ENCODE results near the gene AMOTL2.

Gene AMOTL2

GRCh38 chr3:134359121-134360010, 14.9 kb downstream of the AMOTL2 start:
- Histone ChIP-seq H3K9me3 (ENCODE audit: control insufficient read depth, insufficient read depth, low read depth, low read length) (no peaks in the 10 kb centered on the region), H3K27ac (ENCODE audit: low read depth, low read length) (no peak overlapping the region), H3K4me1 (ENCODE audit: control insufficient read depth, insufficient read depth, low read length) (peaks cover 50% of the 10 kb centered on the region), H3K9ac (ENCODE audit: low read length) (no peak overlapping the region), H3K4me3 (ENCODE audit: low read depth, low read length) (no peak overlapping the region), H3K27me3 (ENCODE audit: control insufficient read depth, insufficient read depth, low read length) (no peaks in the 10 kb centered on the region), H3K36me3 (ENCODE audit: control insufficient read depth, insufficient read depth, low read length) (peaks cover 96% of the 10 kb centered on the region)

- peaks cover 41% of the 10 kb centered on the region for H3K4me1 ChIP-seq (ENCODE audit: control insufficient read depth, insufficient read depth, low read length)
- H3K27me3 ChIP-seq (ENCODE audit: control insufficient read depth, insufficient read depth, low read length) = no peaks in the 10 kb centered on the region
- H3K4me3 ChIP-seq (ENCODE audit: low read depth, low read length) = no peak overlapping the region
- no peaks in the 10 kb centered on the region for H3K9me3 ChIP-seq (ENCODE audit: control insufficient read depth, insufficient read depth, low read depth, low read length)
- H3K36me3 ChIP-seq (ENCODE audit: control insufficient read depth, insufficient read depth, low read length) = peaks cover 92% of the 10 kb centered on the region
- peak overlapping the region; percentile 55 for H3K27ac ChIP-seq (ENCODE audit: low read depth, low read length)
- peak overlapping the region; percentile 28 for H3K9ac ChIP-seq (ENCODE audit: low read length)
Measured at GRCh38 chr3:134357914-134358811, 16.1 kb downstream of the AMOTL2 start.

- Histone ChIP-seq H3K9ac (ENCODE audit: low read length) (peak overlapping the region; percentile 1), H3K4me1 (ENCODE audit: control insufficient read depth, insufficient read depth, low read length) (peaks cover 33% of the 10 kb centered on the region)
Measured at GRCh38 chr3:134357261-134357913, 16.9 kb downstream of the AMOTL2 start.

GRCh38 chr3:134356411-134357040, 17.7 kb downstream of the AMOTL2 start:
- peaks cover 29% of the 10 kb centered on the region for H3K4me1 ChIP-seq (ENCODE audit: control insufficient read depth, insufficient read depth, low read length)
- H3K36me3 ChIP-seq (ENCODE audit: control insufficient read depth, insufficient read depth, low read length) = peaks cover 75% of the 10 kb centered on the region
- no peaks in the 10 kb centered on the region for H3K9me3 ChIP-seq (ENCODE audit: control insufficient read depth, insufficient read depth, low read depth, low read length)
- no peak overlapping the region for H3K4me3 ChIP-seq (ENCODE audit: low read depth, low read length)
- H3K27ac ChIP-seq (ENCODE audit: low read depth, low read length) = no peak overlapping the region
- H3K27me3 ChIP-seq (ENCODE audit: control insufficient read depth, insufficient read depth, low read length) = no peaks in the 10 kb centered on the region
- no peak overlapping the region for H3K9ac ChIP-seq (ENCODE audit: low read length)

More at GRCh38 chr3:134357261-134357913, 16.9 kb downstream of the AMOTL2 start:
- no peaks in the 10 kb centered on the region for H3K9me3 ChIP-seq (ENCODE audit: control insufficient read depth, insufficient read depth, low read depth, low read length)
- no peak overlapping the region for H3K4me3 ChIP-seq (ENCODE audit: low read depth, low read length)
- peaks cover 84% of the 10 kb centered on the region for H3K36me3 ChIP-seq (ENCODE audit: control insufficient read depth, insufficient read depth, low read length)
- H3K27me3 ChIP-seq (ENCODE audit: control insufficient read depth, insufficient read depth, low read length) = no peaks in the 10 kb centered on the region
- H3K27ac ChIP-seq (ENCODE audit: low read depth, low read length) = peak overlapping the region; percentile 55; the same call in 1 of the 2 replicates

GRCh38 chr3:134355416-134355815, 18.8 kb downstream of the AMOTL2 start:
- H3K9ac ChIP-seq (ENCODE audit: low read length) = no peak overlapping the region
- no peak overlapping the region for H3K4me3 ChIP-seq (ENCODE audit: low read depth, low read length)
- no peaks in the 10 kb centered on the region for H3K27me3 ChIP-seq (ENCODE audit: control insufficient read depth, insufficient read depth, low read length)
- H3K9me3 ChIP-seq (ENCODE audit: control insufficient read depth, insufficient read depth, low read depth, low read length) = no peaks in the 10 kb centered on the region
- H3K27ac ChIP-seq (ENCODE audit: low read depth, low read length) = no peak overlapping the region
- H3K4me1 ChIP-seq (ENCODE audit: control insufficient read depth, insufficient read depth, low read length) = peaks cover 36% of the 10 kb centered on the region
- H3K36me3 ChIP-seq (ENCODE audit: control insufficient read depth, insufficient read depth, low read length) = peaks cover 64% of the 10 kb centered on the region

- H3K4me3 ChIP-seq (ENCODE audit: low read depth, low read length) = no peak overlapping the region
- H3K9me3 ChIP-seq (ENCODE audit: control insufficient read depth, insufficient read depth, low read depth, low read length) = no peaks in the 10 kb centered on the region
- H3K9ac ChIP-seq (ENCODE audit: low read length) = no peak overlapping the region
- no peak overlapping the region for H3K27ac ChIP-seq (ENCODE audit: low read depth, low read length)
- H3K36me3 ChIP-seq (ENCODE audit: control insufficient read depth, insufficient read depth, low read length) = peaks cover 58% of the 10 kb centered on the region
- no peaks in the 10 kb centered on the region for H3K27me3 ChIP-seq (ENCODE audit: control insufficient read depth, insufficient read depth, low read length)
- H3K4me1 ChIP-seq (ENCODE audit: control insufficient read depth, insufficient read depth, low read length) = peaks cover 36% of the 10 kb centered on the region
Measured at GRCh38 chr3:134354612-134355251, 19.5 kb downstream of the AMOTL2 start.

- Histone ChIP-seq H3K4me3 (ENCODE audit: low read depth, low read length) (no peak overlapping the region), H3K4me1 (ENCODE audit: control insufficient read depth, insufficient read depth, low read length) (peaks cover 31% of the 10 kb centered on the region), H3K36me3 (ENCODE audit: control insufficient read depth, insufficient read depth, low read length) (peaks cover 53% of the 10 kb centered on the region), H3K27ac (ENCODE audit: low read depth, low read length) (no peak overlapping the region), H3K9me3 (ENCODE audit: control insufficient read depth, insufficient read depth, low read depth, low read length) (no peaks in the 10 kb centered on the region), H3K9ac (ENCODE audit: low read length) (no peak overlapping the region), H3K27me3 (ENCODE audit: control insufficient read depth, insufficient read depth, low read length) (no peaks in the 10 kb centered on the region)
Measured at GRCh38 chr3:134353831-134354611, 20.2 kb downstream of the AMOTL2 start.

GRCh38 chr3:134353171-134353825, 20.9 kb downstream of the AMOTL2 start:
- Histone ChIP-seq H3K9ac (ENCODE audit: low read length) (no peak overlapping the region), H3K4me3 (ENCODE audit: low read depth, low read length) (no peak overlapping the region), H3K36me3 (ENCODE audit: control insufficient read depth, insufficient read depth, low read length) (peaks cover 47% of the 10 kb centered on the region), H3K9me3 (ENCODE audit: control insufficient read depth, insufficient read depth, low read depth, low read length) (no peaks in the 10 kb centered on the region), H3K4me1 (ENCODE audit: control insufficient read depth, insufficient read depth, low read length) (peaks cover 24% of the 10 kb centered on the region), H3K27me3 (ENCODE audit: control insufficient read depth, insufficient read depth, low read length) (no peaks in the 10 kb centered on the region), H3K27ac (ENCODE audit: low read depth, low read length) (no peak overlapping the region)

- Histone ChIP-seq H3K4me1 (ENCODE audit: control insufficient read depth, insufficient read depth, low read length) (peaks cover 14% of the 10 kb centered on the region), H3K9me3 (ENCODE audit: control insufficient read depth, insufficient read depth, low read depth, low read length) (peaks cover under 1% of the 10 kb centered on the region; the same call in 1 of the 2 replicates), H3K9ac (ENCODE audit: low read length) (no peak overlapping the region), H3K4me3 (ENCODE audit: low read depth, low read length) (no peak overlapping the region), H3K36me3 (ENCODE audit: control insufficient read depth, insufficient read depth, low read length) (peaks cover 36% of the 10 kb centered on the region), H3K27ac (ENCODE audit: low read depth, low read length) (no peak overlapping the region), H3K27me3 (ENCODE audit: control insufficient read depth, insufficient read depth, low read length) (no peaks in the 10 kb centered on the region)
Measured at GRCh38 chr3:134352031-134352671, 22.1 kb downstream of the AMOTL2 start.
